ENCODE results near the gene AVP. TPM values are rescaled to one million over a fixed set of nuclear protein-coding genes. Genes with fewer than 3 reads are reported as not detected.

AVP gene
- total RNA-seq = not detected in 2 replicates

GRCh38 chr20:3084283-3084985 lies at the start of gene AVP:
Gene AVP (minus strand): TSS chr20:3084724. CDS start chr20:3084674, 50 bp downstream.
- no peak for DNase-seq (ENCODE audit: low read depth)
- no peak for TF ChIP-seq CTCF (conservative IDR thresholded peaks at IDR 0.05; ENCODE audit: low read depth, low read length)

GRCh38 chr20:3134151-3134550 lies 49.6 kb upstream of the AVP start:
- DNase-seq (ENCODE audit: low read depth) = no peak
- TF ChIP-seq CTCF (conservative IDR thresholded peaks at IDR 0.05; ENCODE audit: low read depth, low read length) = no peak
- H3K4me3 ChIP-seq (ENCODE audit: low read depth, low read length) = no peak overlapping the region

More at GRCh38 chr20:3084283-3084985, at the start of gene AVP:
- H3K4me3 ChIP-seq (ENCODE audit: low read depth, low read length) = no peak within 1 kb of the TSS

GRCh38 chr20:3133155-3133554 lies 48.6 kb upstream of the AVP start:
- no peak for DNase-seq (ENCODE audit: low read depth)
- TF ChIP-seq CTCF (conservative IDR thresholded peaks at IDR 0.05; ENCODE audit: low read depth, low read length) = no peak

GRCh38 chr20:3130051-3130600 lies 45.6 kb upstream of the AVP start:
- no peak for DNase-seq (ENCODE audit: low read depth)
- H3K4me3 ChIP-seq (ENCODE audit: low read depth, low read length) = no peak overlapping the region
- TF ChIP-seq CTCF (conservative IDR thresholded peaks at IDR 0.05; ENCODE audit: low read depth, low read length) = no peak

More at GRCh38 chr20:3133155-3133554, 48.6 kb upstream of the AVP start:
- H3K4me3 ChIP-seq (ENCODE audit: low read depth, low read length) = no peak overlapping the region

- no peak overlapping the region for H3K4me3 ChIP-seq (ENCODE audit: low read depth, low read length)
- no peak for DNase-seq (ENCODE audit: low read depth)
- TF ChIP-seq CTCF (conservative IDR thresholded peaks at IDR 0.05; ENCODE audit: low read depth, low read length) = no peak
These were observed 44.6 kb upstream of the AVP start for GRCh38 chr20:3129094-3129493.

- DNase-seq (ENCODE audit: low read depth) = no peak
- H3K4me3 ChIP-seq (ENCODE audit: low read depth, low read length) = no peak overlapping the region
- TF ChIP-seq CTCF (conservative IDR thresholded peaks at IDR 0.05; ENCODE audit: low read depth, low read length) = no peak
These were observed 43.9 kb upstream of the AVP start for GRCh38 chr20:3128275-3128984.
